Activated T-cell treated with anti-CD3 and anti-CD28 coated beads, Interleukin-2, amount 50 U/mL, for 72 hours (primary cell): Measurements from ENCODE around the gene LCE3B. TPM values are rescaled to one million over a fixed set of nuclear protein-coding genes. Genes with fewer than 3 reads are reported as not detected.

Source experiments
- ATAC-seq, 2 donors: fragments of 150-1000 bp; cut with Tn5 transposase; replicated peaks in 1 of 2; 2 replicates each; pipeline ENCODE4 v1.10.0; 2021; ENCODE audit warnings: moderate library complexity in 2 of 2, mild to moderate bottlenecking in 1 of 2
- DNase-seq, 2 donors: peaks; one replicate each; pipeline ENCODE4 v3.0.0; 2021 to 2022; ENCODE audit warnings: mixed read lengths in 1 of 2
- H3K27ac Mint-ChIP-seq: one replicate; pipeline ENCODE4 v1.8.0; 2022; ENCODE audit warnings: mild to moderate bottlenecking, moderate library complexity, mixed read lengths
- H3K27me3 Mint-ChIP-seq: one replicate; pipeline ENCODE4 v1.8.0; 2022; ENCODE audit warnings: low read depth, mixed read lengths
- H3K36me3 Mint-ChIP-seq, 2 donors: one replicate each; pipeline ENCODE4 v1.8.0; 2022; ENCODE audit warnings: mixed read lengths in 2 of 2, mild to moderate bottlenecking in 1 of 2; ENCODE audit not compliant: insufficient read depth in 2 of 2
- H3K4me1 Mint-ChIP-seq: one replicate; pipeline ENCODE4 v1.8.0; 2022; ENCODE audit warnings: low read depth, mixed read lengths
- H3K4me3 Mint-ChIP-seq, 2 donors: one replicate each; pipeline ENCODE4 v1.8.0; 2022; ENCODE audit warnings: mild to moderate bottlenecking in 2 of 2, mixed read lengths in 2 of 2, moderate library complexity in 2 of 2
- H3K9me3 Mint-ChIP-seq, 2 donors: one replicate each; pipeline ENCODE4 v1.8.0; 2022; ENCODE audit warnings: mixed read lengths in 2 of 2
- total RNA-seq, 2 donors: library from RNA; stranded (reverse); gene quantifications; one replicate each; pipeline ENCODE4 v1.2.3, GENCODE V29; 2022

The LCE3B gene
- total RNA-seq, 2 donors from 2014 or later, result not detected

DNA sequence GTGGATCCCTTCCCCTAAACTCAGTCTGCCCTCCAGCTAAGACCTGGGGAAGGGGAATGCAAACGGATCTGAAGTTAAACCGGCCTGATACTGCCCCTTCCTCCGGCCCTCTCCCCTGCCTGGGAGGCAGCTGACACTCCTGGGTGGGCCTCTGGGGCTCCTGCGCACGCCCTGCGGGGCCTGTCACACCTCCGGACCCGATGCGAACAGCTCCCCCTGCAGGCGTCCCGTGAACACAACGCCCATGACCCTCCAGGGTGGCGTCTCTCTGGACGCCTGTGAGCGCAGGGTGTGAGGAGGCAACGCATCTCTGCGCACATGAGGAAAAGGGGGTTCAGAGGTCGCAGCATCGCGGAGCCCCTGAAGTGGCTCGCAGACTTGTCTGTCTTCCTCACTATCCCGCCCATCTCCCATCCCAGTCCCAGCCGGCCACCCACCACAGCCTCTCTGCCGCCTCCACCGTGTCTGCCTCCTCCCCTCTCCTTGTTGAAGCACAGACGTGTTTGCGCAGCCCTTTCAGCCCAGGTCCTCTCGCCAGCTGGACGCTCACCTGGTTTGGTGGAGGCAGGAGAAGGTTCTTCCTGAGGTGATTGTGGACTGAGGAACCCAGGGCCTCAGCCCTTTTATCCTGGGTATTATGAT, 9.7 kb downstream of the LCE3B start:
- Mint-ChIP-seq H3K27ac (no peak overlapping the region), H3K9me3 (peaks cover 2 to 6% of the 10 kb centered on the region in 2 donors), H3K4me3 (no peak overlapping the region), H3K4me1 (no peaks in the 10 kb centered on the region), H3K27me3 (peaks cover 21% of the 10 kb centered on the region), H3K36me3 (peaks cover 0 to 1% of the 10 kb centered on the region in 2 donors)
- peak; percentile 19 to 31 for DNase-seq
- ATAC-seq, result peak; percentile 29 to 48

DNA sequence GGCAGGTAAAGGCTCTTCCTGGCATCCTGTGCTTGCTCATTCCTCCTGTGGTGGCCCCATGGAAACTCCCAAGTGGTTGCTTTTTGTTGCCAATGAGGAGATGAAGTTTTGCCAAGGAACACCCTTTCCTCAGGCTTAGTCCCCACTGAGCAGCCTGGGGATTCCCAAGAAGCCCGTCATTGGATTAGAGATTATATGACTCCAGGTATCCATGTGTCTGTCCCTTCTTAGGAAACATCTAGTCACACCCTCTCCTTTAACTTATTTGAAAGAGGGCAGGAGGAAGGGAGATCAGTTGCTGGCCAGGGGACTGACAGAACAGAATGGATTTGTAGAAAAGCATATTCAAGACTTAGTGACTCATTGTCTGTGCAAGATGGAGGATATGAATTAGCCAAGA, 13.1 kb downstream of the LCE3B start:
- H3K36me3 Mint-ChIP-seq, result no peaks in the 10 kb centered on the region
- DNase-seq, result no peak
- peaks cover 0 to 1% of the 10 kb centered on the region in 2 donors for H3K9me3 Mint-ChIP-seq
- no peak overlapping the region for H3K27ac Mint-ChIP-seq
- H3K4me3 Mint-ChIP-seq, result no peak overlapping the region
- ATAC-seq, result no peak
- H3K4me1 Mint-ChIP-seq, result no peaks in the 10 kb centered on the region
- H3K27me3 Mint-ChIP-seq, result peaks cover 21% of the 10 kb centered on the region

DNA sequence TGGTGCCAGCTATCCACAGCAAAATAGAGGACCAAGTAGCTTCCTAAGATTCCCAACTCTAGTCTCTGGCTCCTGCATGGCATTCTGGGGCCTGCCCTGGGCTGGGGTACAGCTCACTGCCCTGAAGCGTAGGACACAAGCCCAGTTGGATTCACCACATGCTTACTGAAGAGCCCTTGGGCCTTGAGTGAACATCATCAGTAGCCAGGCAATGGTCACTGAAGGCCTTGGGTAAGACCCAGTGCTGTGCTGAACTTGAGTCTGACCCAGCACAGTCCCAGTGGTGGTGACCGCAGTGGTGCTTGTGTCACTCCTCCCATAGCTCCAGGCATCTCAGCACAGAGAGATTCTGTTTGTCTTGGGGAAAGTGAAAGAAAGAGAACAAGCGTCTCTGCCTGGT, 17.0 kb downstream of the LCE3B start:
- H3K36me3 Mint-ChIP-seq, result no peaks in the 10 kb centered on the region
- no peak overlapping the region for H3K4me3 Mint-ChIP-seq
- H3K9me3 Mint-ChIP-seq, result peaks cover 2% of the 10 kb centered on the region in 2 donors
- no peak for DNase-seq
- H3K4me1 Mint-ChIP-seq, result no peaks in the 10 kb centered on the region
- no peak for ATAC-seq
- H3K27me3 Mint-ChIP-seq, result peaks cover under 1% of the 10 kb centered on the region
- H3K27ac Mint-ChIP-seq, result no peak overlapping the region

DNA sequence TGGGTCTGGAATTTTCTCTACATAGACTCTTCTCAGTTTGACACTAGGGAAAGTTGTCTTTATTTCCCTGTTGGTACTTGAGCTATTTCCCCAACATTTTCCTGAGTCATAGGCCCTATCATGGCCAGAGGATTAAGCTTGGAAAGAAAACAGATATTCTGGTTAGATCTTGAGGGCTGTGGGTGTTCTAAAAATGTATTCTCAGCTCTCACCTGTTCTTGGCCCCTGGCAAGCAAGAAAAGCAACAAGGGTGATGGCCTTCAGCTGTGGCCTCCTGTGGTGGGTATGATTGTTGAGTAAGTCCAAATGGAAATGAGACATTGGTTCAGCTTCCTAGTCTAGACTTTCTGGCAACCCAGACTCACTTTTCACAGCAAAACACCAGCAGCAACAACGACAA, 26.7 kb downstream of the LCE3B start:
- no peaks in the 10 kb centered on the region for H3K4me1 Mint-ChIP-seq
- H3K4me3 Mint-ChIP-seq, result no peak overlapping the region
- no peak overlapping the region for H3K27ac Mint-ChIP-seq
- no peak for DNase-seq
- no peak for ATAC-seq
- H3K36me3 Mint-ChIP-seq, result no peaks in the 10 kb centered on the region
- H3K27me3 Mint-ChIP-seq, result peaks cover 7% of the 10 kb centered on the region
- H3K9me3 Mint-ChIP-seq, result peaks cover 0 to 1% of the 10 kb centered on the region in 2 donors

DNA sequence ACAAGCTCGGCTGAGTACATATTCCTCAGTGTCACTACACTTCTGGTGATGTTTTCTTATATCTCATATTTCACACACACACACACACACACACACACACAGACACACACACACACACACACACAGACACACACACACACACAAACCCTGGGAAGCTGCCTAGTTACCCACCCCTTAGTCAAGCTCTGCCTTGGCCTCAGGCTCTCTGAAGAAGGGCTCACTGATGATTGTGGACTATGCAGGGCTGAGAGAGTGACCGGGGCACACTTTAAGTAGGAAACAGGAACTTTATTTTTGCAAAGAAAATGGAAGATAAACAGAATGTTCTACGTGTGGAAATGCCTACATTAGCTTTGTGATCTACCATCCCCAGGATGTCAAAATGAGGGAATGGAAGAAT, 30.3 kb downstream of the LCE3B start:
- Mint-ChIP-seq H3K36me3 (no peaks in the 10 kb centered on the region), H3K27me3 (peaks cover 17% of the 10 kb centered on the region), H3K4me1 (no peaks in the 10 kb centered on the region), H3K9me3 (peaks cover 0 to 1% of the 10 kb centered on the region in 2 donors), H3K4me3 (no peak overlapping the region), H3K27ac (no peak overlapping the region)
- DNase-seq, result no peak
- ATAC-seq, result no peak

GRCh38 chr1:152645146-152645545, 31.5 kb downstream of the LCE3B start:
- Mint-ChIP-seq H3K4me3 (no peak overlapping the region), H3K36me3 (no peaks in the 10 kb centered on the region), H3K27me3 (peaks cover 17% of the 10 kb centered on the region), H3K9me3 (no peaks in the 10 kb centered on the region), H3K27ac (no peak overlapping the region), H3K4me1 (no peaks in the 10 kb centered on the region)
- no peak for ATAC-seq
- no peak for DNase-seq

DNA sequence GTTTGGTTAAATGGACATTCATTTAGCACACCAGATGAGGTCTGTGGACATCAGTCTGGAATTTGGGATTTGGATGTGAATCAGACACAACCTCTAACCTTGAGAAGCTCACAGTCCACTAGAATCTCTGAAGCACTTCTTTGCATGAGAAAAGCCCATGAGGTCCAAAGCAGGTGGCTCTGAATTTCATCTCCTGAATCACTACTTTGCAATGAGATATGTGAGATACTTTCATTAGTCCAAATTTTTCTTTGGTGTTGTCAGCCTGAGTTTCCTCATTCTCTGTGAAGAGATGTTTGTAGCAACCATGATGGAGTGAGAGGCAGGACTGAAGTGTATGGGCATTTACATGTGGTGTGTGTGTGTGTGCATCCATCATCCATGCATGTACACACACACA, 33.0 kb downstream of the LCE3B start:
- H3K36me3 Mint-ChIP-seq, result no peaks in the 10 kb centered on the region
- DNase-seq, result no peak
- H3K4me3 Mint-ChIP-seq, result no peak overlapping the region
- H3K27ac Mint-ChIP-seq, result no peak overlapping the region
- H3K4me1 Mint-ChIP-seq, result no peaks in the 10 kb centered on the region
- H3K27me3 Mint-ChIP-seq, result peaks cover 17% of the 10 kb centered on the region
- no peaks in the 10 kb centered on the region for H3K9me3 Mint-ChIP-seq
- no peak for ATAC-seq

DNA sequence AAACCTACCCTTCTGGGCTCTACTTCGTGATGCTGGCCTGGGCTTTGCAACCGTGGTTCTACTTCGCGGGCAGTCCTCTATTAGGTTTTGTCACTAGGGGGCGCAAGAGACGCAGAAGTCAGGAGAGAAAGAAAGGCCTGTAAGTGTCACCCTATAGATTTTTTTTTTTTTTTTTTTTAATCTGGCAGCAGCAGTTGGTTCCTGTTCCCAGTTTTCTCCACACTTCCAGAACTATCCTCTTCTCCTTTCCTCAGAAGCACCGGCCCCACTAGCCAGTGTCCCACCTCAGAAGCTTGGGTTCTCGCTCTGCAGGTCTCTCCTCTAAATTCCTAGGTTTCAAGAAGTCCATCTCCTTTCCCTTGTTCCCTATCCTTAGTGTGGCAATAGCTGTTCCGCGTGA, 40.5 kb downstream of the LCE3B start:
- no peaks in the 10 kb centered on the region for H3K36me3 Mint-ChIP-seq
- H3K27me3 Mint-ChIP-seq, result no peaks in the 10 kb centered on the region
- H3K4me1 Mint-ChIP-seq, result peaks cover 5% of the 10 kb centered on the region
- ATAC-seq, result peak; percentile 53 to 60
- no peaks in the 10 kb centered on the region for H3K9me3 Mint-ChIP-seq
- peak; percentile 64 to 76 for DNase-seq
- no peak overlapping the region for H3K4me3 Mint-ChIP-seq
- H3K27ac Mint-ChIP-seq, result no peak overlapping the region

DNA sequence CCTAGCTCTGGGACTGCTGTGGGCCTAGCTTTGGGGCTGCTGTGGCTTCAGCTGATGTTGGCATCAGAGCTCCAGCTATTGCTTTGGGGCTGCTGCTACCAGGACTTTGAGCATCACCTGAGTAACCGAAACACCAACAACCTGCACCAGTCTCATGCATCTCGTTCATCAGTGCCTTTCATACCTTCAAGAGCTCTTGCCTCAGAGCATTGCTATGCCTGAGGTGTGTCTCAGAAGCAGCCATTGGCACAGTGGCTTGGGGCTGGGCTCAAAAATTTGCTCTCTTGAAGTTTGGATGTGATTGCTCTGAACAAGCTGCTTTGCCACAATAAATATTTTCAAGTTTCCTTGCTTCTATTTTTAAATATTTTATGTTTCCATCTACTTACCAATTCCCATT, 42.8 kb downstream of the LCE3B start:
- Mint-ChIP-seq H3K4me3 (no peak overlapping the region), H3K9me3 (no peaks in the 10 kb centered on the region), H3K36me3 (no peaks in the 10 kb centered on the region), H3K4me1 (peaks cover 5% of the 10 kb centered on the region), H3K27me3 (no peaks in the 10 kb centered on the region), H3K27ac (no peak overlapping the region)
- ATAC-seq (no peak), DNase-seq (no peak)

- no peaks in the 10 kb centered on the region for H3K27me3 Mint-ChIP-seq
- no peak overlapping the region for H3K4me3 Mint-ChIP-seq
- H3K27ac Mint-ChIP-seq, result no peak overlapping the region
- H3K36me3 Mint-ChIP-seq, result no peaks in the 10 kb centered on the region
- no peaks in the 10 kb centered on the region for H3K9me3 Mint-ChIP-seq
- no peak for ATAC-seq
- no peak for DNase-seq
- peaks cover 5% of the 10 kb centered on the region for H3K4me1 Mint-ChIP-seq
These were observed 44.1 kb downstream of the LCE3B start for GRCh38 chr1:152657677-152658076.

DNA sequence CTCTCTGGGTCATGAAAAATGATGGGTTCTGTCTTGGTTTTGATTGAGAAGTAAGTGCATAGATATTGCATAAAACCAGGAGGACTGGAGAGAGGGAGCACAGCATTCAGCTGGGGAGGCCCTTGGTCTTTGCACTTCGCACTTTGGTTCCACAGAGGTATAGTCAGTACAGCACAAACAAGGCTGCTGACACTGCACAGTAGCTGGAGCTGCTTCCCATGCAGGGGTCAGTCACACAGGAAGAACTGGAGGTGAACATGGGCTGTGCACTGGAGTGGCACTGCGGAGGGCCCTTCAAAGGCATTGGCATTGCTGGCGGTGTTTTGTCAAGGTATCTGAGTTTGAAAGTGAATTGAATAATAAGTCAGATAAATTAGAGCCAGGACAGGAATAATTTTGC, 45.0 kb downstream of the LCE3B start:
- no peak for ATAC-seq
- no peak for DNase-seq
- Mint-ChIP-seq H3K4me1 (peaks cover 4% of the 10 kb centered on the region), H3K27me3 (no peaks in the 10 kb centered on the region), H3K27ac (no peak overlapping the region), H3K9me3 (no peaks in the 10 kb centered on the region), H3K36me3 (no peaks in the 10 kb centered on the region), H3K4me3 (no peak overlapping the region)

GRCh38 chr1:152663098-152663497, 49.5 kb downstream of the LCE3B start, which contains the start of gene LCE2D:
LCE2D (plus strand) TSS chr1:152663380; CDS start chr1:152664106, 726 bp downstream.
- no peak for DNase-seq
- Mint-ChIP-seq H3K27ac (no peak within 1 kb of the TSS), H3K9me3 (no peaks in the 10 kb centered on the region), H3K27me3 (peaks cover 11% of the 10 kb centered on the region), H3K4me3 (no peak within 1 kb of the TSS), H3K4me1 (no peaks in the 10 kb centered on the region), H3K36me3 (no peaks in the 10 kb centered on the region)
- no peak for ATAC-seq
